NCI-H69 (cell line): ENCODE results near the gene SYT1.
"Not testable (repeated sequence)": the region's sequence is repeated elsewhere in the genome, so short reads cannot be mapped to it uniquely, and the experiment has no call there.

Experiments used
- DNase-seq: peaks from one replicate; lab custom pipeline; 2025; lab: John Stamatoyannopoulos, UW

Gene SYT1

DNA sequence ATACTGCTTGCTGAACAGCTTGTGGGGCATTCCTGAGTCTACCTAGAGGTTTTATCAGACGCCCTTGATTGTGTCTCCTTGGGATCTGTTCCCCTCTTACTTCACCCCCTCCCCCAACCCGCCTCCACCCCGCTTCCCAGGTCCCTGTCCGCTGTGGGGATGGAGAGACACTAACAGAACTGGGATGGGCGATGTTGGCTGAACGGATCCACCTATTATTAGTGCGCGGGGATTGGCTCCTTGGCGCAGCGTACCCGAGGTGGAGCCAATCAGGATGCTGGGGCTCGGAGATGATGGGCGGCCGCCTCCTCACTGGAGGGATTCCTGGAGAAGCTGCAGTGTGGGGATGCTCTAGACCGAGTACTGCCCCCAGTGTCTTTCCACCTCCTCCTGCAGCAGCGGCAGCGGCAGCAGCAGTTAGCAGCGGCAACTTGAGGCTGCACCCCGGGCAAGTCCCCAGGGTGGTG is at the start of gene SYT1:
SYT1 (plus strand) TSS at position 372 of the 467 bp plus-strand sequence.
- peak; percentile 97 for DNase-seq

GRCh38 chr12:78818487-78818886 is 46.1 kb upstream of the SYT1 start:
- DNase-seq, result no peak

DNA sequence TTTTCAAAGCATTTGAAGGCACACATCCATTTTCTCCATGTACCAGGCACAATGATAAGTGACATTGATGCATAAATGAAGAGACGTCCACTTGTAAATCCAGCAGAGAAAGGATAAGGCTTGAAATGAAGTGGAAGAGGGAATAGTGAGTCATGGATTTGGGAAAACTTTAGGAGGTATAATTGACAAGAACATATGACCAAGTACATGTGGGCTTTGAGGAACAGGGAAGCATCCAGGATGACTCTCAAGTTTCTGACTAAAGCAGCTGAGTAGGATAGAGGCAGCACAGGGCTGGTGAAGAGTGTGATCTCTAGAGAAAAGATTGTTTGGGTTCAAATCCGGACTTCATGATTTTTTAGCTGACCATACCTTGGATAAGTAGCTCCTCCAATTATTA is 43.6 kb upstream of the SYT1 start:
- DNase-seq, result no peak

GRCh38 chr12:78824918-78825317 is 39.7 kb upstream of the SYT1 start:
- DNase-seq, result no peak

- no peak for DNase-seq
Observed at GRCh38 chr12:78829690-78830089, 34.9 kb upstream of the SYT1 start.

GRCh38 chr12:78835493-78835892 is 29.1 kb upstream of the SYT1 start:
- peak; percentile 52 for DNase-seq

DNA sequence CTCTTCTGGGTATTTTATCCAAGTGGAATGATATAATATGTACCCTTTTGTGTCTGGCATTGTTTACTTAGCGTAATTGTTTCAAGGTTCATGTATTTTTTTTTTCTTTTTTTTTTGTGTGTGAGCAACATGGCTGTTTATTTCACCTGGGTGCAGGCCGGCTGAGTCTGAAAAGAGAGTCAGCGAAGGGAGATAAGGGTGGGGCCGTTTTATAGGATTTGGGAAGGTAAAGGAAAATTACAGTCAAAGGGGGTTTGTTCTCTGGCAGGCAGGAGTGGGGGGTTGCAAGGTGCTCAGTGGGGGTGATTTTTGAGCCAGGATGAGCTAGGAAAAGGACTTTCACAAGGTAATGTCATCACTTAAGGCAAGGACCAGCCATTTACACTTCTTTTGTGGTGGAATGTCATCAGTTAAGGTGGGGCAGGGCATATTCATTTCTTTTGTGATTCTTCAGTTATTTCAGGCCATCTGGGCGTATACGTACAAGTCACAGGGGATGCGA is 24.0 kb upstream of the SYT1 start:
- not testable (repeated sequence) for DNase-seq

- no peak for DNase-seq
Observed at GRCh38 chr12:78853231-78853630, 11.3 kb upstream of the SYT1 start.

- peak; percentile 93 for DNase-seq
Observed at GRCh38 chr12:78863482-78864402, 832 bp upstream of the SYT1 start.

DNA sequence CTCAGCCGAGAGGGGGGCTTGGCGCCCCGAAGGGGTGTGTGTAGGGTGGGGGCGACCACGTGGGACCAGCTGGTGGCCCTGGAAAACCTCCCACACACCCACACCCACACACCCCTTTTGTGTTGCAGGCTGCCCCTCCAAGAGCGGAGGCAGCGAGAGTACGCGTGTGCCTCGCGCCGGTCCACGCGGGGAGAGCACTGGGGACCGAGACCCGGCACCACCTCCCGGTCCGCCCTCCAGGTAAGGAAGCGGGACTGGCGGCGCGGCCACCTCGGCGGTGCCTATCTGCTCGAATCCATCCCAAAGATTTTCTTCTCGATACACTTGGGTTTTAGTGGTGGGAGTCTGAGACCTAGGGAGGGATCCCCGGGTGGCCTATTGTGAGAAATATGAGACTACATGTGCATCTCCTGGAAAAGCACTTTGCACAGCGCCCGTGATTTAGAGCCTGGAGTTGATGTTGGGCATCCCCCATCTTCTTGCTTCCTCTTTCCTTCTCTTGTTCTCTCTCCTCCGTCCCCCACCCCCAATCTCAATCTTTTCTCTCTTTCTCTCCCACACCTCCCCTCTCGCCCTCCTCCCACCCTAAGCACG is 393 bp downstream of the SYT1 start:
- peak; percentile 88 for DNase-seq

GRCh38 chr12:78865516-78865915 is 942 bp downstream of the SYT1 start:
- peak; percentile 73 for DNase-seq

DNA sequence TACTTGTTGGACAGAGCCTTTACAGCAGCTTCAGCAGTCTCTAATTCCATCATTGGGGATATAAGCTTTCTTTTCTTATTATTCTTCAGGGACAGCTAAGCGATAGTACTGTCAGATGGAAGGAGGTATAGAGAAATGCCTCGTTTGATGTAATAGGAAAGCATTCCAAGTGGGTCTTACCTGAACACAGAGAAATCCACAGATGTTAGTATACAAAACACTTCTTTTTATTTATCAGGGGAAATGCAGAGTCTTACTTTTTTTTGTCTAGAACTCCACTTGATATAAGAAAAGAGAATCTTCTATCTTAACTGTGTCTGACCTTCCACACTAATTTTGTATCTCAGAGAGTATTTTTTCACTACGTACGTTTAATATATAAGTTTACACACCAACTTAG is 1.9 kb downstream of the SYT1 start:
- peak; percentile 40 for DNase-seq

DNA sequence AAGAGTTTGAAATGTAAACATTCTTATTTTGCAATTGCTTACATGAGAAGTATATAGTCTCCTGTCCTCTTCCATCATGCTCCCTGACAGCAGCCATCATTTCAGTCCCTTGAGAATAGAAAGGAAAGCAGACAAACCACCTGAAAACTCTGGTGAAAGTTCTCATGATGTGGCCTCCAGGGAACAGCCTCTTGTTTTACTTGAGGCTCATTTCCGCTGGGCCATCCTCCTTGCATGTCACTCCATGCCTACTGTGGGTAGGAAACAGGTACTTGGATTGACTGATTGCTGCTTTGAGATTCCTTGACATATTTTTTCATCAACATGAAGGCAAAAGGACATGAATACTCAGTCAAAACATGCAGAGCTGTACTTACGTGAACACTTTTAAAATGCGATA is 6.0 kb downstream of the SYT1 start:
- peak; percentile 48 for DNase-seq

- DNase-seq, result no peak
Observed at GRCh38 chr12:78871566-78871965, 7.0 kb downstream of the SYT1 start.

- DNase-seq, result peak; percentile 25
Observed at GRCh38 chr12:78878459-78878858, 13.9 kb downstream of the SYT1 start.

DNA sequence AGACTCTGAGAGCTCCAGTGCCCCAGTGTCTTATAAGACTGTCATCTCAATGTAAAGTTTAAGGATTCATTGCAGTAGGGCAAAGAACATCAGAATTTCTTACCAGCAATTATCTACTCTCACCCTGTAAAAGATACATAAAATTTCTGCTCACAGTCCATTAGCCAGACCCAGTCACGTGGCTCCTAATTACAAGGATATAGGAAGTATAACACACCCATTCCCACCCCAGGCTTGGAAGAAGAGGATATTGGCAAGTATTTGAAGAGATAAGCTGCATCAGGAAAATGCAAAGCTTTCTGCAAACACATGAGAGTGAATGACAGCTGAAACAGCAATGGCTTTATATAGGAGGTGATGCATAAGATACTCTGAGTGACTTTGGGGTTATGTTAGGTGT is 14.3 kb downstream of the SYT1 start:
- peak; percentile 25 for DNase-seq

- peak; percentile 40 for DNase-seq
Observed at GRCh38 chr12:78880078-78880477, 15.5 kb downstream of the SYT1 start.

DNA sequence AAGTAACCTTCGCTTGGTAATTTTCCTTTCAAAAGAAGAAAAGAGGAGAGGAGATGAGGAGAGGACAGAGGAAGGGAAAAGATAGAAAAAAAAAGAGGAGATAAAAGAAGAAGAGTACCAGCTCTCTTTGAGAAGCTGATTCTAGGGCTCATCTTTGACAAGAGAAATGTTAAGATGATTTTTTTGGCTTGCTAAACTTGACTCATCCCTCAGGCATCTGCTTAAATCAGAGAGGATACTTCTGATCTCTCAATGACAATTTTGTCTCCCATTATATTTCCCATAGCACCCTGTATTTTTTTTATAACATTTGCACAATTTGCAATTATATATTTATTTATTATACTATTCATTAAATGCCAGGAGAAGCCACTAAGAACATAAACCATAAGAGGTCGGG is 17.1 kb downstream of the SYT1 start:
- DNase-seq, result no peak

- DNase-seq, result peak; percentile 92
Observed at GRCh38 chr12:78885466-78885865, 20.9 kb downstream of the SYT1 start.

DNA sequence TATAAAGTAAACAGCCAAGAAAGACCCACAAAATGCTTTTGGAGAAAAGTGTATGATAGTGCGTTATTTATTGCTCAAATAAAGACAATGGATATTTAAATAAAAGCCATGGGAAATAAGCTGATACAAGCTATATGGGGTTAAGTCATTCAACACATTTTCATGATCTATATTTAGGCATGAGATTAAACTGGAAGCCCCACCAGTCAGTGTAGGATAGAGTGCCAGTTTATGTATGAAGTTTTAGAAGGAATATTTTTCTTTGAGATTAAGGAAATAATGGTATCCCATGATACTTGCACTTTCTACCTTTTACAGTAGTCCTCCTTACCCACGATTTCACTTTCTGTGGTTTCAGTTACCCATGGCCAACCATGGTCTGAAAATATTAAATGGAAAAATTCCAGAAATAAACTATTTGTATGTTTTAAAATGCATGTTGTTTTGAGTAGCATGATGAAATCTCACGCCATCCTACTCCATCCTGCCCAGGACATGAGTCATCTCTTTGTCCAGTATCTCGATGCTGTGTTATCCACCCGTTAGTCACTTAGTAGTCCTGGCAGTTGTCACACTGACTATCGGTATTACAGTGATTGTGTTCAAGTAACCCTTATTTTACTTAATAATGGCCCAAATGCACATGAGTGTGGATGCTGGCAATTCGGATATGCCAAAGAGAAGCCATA is 22.3 kb downstream of the SYT1 start:
- peak; percentile 45 for DNase-seq

- DNase-seq, result no peak
Observed at GRCh38 chr12:78887444-78887843, 22.9 kb downstream of the SYT1 start.

DNA sequence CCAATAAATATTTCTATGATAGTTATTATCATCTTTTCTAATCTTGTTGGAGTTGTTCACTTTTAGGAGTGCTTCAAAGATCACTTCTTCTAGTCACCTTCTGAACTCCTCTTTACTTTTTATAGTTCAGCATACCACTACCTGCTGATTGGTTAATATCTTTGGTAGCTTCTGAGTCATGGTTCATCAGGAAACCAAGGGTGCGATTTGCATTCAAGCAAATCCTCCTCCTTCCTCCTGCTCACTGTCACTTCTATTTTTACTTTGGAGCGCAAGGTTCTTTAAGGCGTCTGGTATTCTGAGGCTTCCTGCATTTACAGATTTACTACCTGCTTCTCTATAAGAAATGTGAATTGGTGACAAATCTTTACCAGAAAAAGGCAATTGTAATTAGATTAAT is 24.0 kb downstream of the SYT1 start:
- DNase-seq, result peak; percentile 19
